Measurements from ENCODE around the gene AFDN.

DNA sequence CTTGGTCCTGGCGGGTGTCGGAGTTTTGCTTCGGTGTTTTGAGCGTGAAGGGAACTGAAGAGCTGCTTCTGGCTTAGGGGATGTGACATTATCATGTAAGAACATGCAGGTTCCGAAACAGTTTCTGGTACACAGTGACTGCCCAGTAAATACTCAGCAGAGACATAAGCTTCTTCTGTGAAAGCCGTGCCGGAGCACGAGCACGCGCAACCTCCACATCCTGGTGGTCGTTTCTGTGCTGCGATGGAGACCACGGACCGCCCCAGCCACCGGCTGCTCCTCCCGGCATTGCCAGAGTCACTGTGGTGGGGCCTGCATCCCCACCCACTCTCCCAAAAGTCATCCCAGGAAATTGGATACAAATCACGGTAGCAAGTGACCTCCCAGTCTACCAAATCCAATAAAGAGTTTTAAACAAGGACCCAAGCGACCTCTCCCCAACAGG is 189.5 kb downstream of the AFDN start:
- TF ChIP-seq, protein P1, sequence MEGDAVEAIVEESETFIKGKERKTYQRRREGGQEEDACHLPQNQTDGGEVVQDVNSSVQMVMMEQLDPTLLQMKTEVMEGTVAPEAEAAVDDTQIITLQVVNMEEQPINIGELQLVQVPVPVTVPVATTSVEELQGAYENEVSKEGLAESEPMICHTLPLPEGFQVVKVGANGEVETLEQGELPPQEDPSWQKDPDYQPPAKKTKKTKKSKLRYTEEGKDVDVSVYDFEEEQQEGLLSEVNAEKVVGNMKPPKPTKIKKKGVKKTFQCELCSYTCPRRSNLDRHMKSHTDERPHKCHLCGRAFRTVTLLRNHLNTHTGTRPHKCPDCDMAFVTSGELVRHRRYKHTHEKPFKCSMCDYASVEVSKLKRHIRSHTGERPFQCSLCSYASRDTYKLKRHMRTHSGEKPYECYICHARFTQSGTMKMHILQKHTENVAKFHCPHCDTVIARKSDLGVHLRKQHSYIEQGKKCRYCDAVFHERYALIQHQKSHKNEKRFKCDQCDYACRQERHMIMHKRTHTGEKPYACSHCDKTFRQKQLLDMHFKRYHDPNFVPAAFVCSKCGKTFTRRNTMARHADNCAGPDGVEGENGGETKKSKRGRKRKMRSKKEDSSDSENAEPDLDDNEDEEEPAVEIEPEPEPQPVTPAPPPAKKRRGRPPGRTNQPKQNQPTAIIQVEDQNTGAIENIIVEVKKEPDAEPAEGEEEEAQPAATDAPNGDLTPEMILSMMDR (IDR thresholded peaks at IDR 0.05), result no peak
- TF ChIP-seq POLR2A (IDR thresholded peaks at IDR 0.05) (no peak), POLR2AphosphoS5 (IDR thresholded peaks at IDR 0.05) (no peak)
